Left ventricle myocardium inferior (tissue), 1 donor: ENCODE measurements around the gene DDOST. TPM values are rescaled to one million over a fixed set of nuclear protein-coding genes. Genes with fewer than 3 reads are reported as not detected.

Source experiments
- DNase-seq: peaks from one replicate; pipeline ENCODE4 v3.0.0-alpha.2; 2020
- H3K27ac ChIP-seq: fragments of 200-600 bp; replicated peaks from 2 replicates; pipeline ENCODE4 v1.8.0; 2021
- H3K27me3 ChIP-seq: fragments of 200-600 bp; 2 replicates; pipeline ENCODE4 v1.8.0; 2021; ENCODE audit warnings: low read depth
- H3K36me3 ChIP-seq: fragments of 200-600 bp; 2 replicates; pipeline ENCODE4 v1.8.0; 2021
- H3K4me1 ChIP-seq: fragments of 200-600 bp; 2 replicates; pipeline ENCODE4 v1.8.0; 2021
- H3K4me3 ChIP-seq: fragments of 200-600 bp; 2 replicates; pipeline ENCODE4 v1.8.0; 2021; ENCODE audit warnings: mild to moderate bottlenecking, moderate library complexity
- H3K9me3 ChIP-seq: fragments of 200-600 bp; replicated peaks from 2 replicates; pipeline ENCODE4 v1.8.0; 2021
- CTCF ChIP-seq: fragments of 200-600 bp; IDR thresholded peaks from 2 replicates; pipeline ENCODE4 v1.8.0; 2021; ENCODE audit warnings: antibody characterized with exemption, mild to moderate bottlenecking, borderline replicate concordance
- intact Hi-C: fragments of 100-400 bp; cut with micrococcal nuclease; formaldehyde crosslinking; loops from one replicate; pipeline ENCODE4 v1.11.0; 2022
- total RNA-seq: library from RNA; stranded (reverse); fragmentation: NEBNext Ultra II Directional; extraction: Animal tissue kit (Norgen Biotek cat#: 25700); gene quantifications from one replicate; pipeline ENCODE4 v1.2.1, GENCODE V29; 2021
- donor health status: DM: no; HTN: yes; CAD: no; lungs with severe emphysema.

DDOST gene
- total RNA-seq, 1 donor from 2014 or later: 120 TPM

GRCh38 chr1:20626524-20626923 lies 34.6 kb downstream of the DDOST start:
- DNase-seq: no peak
- Histone ChIP-seq H3K9me3 (no peaks in the 10 kb centered on the region), H3K4me1 (no peaks in the 10 kb centered on the region), H3K36me3 (no peaks in the 10 kb centered on the region), H3K27ac (no peak overlapping the region), H3K27me3 (no peaks in the 10 kb centered on the region), H3K4me3 (no peak overlapping the region)
- TF ChIP-seq CTCF: no peak
- intact Hi-C loops: no loop called here

GRCh38 chr1:20626098-20626427 lies 35.1 kb downstream of the DDOST start:
- H3K4me3 ChIP-seq: no peak overlapping the region
- DNase-seq: no peak
- no peaks in the 10 kb centered on the region for H3K27me3 ChIP-seq
- H3K36me3 ChIP-seq: no peaks in the 10 kb centered on the region
- H3K9me3 ChIP-seq: no peaks in the 10 kb centered on the region
- intact Hi-C loops: no loop called here
- H3K27ac ChIP-seq: no peak overlapping the region
- no peak for TF ChIP-seq CTCF
- no peaks in the 10 kb centered on the region for H3K4me1 ChIP-seq

- H3K27ac ChIP-seq: no peak overlapping the region
- H3K27me3 ChIP-seq: no peaks in the 10 kb centered on the region
- intact Hi-C loops: no loop called here
- H3K4me1 ChIP-seq: no peaks in the 10 kb centered on the region
- TF ChIP-seq CTCF: no peak
- no peak for DNase-seq
- H3K36me3 ChIP-seq: no peaks in the 10 kb centered on the region
- no peak overlapping the region for H3K4me3 ChIP-seq
- no peaks in the 10 kb centered on the region for H3K9me3 ChIP-seq
Observed at GRCh38 chr1:20625176-20626097, 35.7 kb downstream of the DDOST start.

- H3K9me3 ChIP-seq: no peaks in the 10 kb centered on the region
- H3K27ac ChIP-seq: no peak overlapping the region
- no peaks in the 10 kb centered on the region for H3K27me3 ChIP-seq
Observed at GRCh38 chr1:20624709-20625108, 36.5 kb downstream of the DDOST start.

GRCh38 chr1:20621012-20621411 lies 40.2 kb downstream of the DDOST start:
- no peaks in the 10 kb centered on the region for H3K9me3 ChIP-seq
- TF ChIP-seq CTCF: no peak
- no peaks in the 10 kb centered on the region for H3K36me3 ChIP-seq
- no peak overlapping the region for H3K4me3 ChIP-seq
- H3K27me3 ChIP-seq: no peaks in the 10 kb centered on the region
- H3K27ac ChIP-seq: no peak overlapping the region
- no peak for DNase-seq
- intact Hi-C loops: no loop called here
- peaks cover 20% of the 10 kb centered on the region for H3K4me1 ChIP-seq

More at GRCh38 chr1:20624709-20625108, 36.5 kb downstream of the DDOST start:
- H3K4me1 ChIP-seq: no peaks in the 10 kb centered on the region
- intact Hi-C loops: no loop called here
- DNase-seq: no peak
- no peaks in the 10 kb centered on the region for H3K36me3 ChIP-seq
- no peak overlapping the region for H3K4me3 ChIP-seq
- no peak for TF ChIP-seq CTCF
